ENCODE data around the gene CBX6.
"Not testable (repeated sequence)": the region's sequence is repeated elsewhere in the genome, so short reads cannot be mapped to it uniquely, and the experiment has no call there.

CBX6 gene

GRCh38 chr22:38861170-38861876, 10.7 kb downstream of the CBX6 start:
- DNase-seq, result no peak

DNA sequence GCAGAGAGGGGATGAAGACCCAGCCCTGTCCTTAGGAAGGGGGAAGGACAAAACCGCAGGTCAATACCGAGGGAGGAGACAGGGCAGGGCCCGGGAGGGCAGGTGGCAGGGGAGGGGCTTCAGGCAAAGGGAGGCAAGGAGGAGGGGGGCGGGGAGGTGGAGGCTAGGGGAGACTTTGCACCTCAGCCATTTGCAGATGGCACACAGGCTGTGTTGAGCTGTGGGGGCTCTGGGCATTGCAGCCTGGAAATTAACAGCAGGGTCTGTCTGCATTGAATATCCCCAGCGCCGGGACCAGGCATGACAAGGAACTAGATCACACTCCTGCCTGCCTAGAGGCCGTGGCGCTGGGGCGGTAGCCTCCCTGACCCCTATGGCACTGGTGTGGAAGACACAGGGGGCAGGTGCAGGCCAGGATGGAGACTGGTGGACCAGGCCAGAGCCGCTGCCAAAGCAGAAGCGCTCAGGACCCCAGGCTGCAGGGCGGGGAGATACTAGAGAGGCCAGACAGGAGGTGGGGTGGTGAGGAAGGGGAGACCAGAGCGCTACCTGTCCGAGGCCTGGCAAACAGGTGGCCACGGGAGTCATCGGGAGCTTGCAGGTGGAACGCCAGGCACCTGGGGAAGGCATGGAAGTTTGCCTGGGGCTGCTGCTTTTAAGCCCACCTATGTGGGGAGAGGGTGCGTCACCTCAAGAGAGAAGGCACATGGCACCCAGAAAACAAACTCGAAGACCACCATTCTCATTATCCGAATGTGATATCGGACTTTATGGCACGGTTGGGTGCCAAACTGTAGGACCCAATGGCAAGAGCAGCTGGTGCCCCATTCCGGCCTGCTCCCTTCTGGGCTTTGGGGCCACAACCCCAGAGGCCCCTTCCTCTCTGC, 11.5 kb downstream of the CBX6 start:
- no peak for DNase-seq

GRCh38 chr22:38859581-38860282, 12.3 kb downstream of the CBX6 start:
- no peak for DNase-seq

DNA sequence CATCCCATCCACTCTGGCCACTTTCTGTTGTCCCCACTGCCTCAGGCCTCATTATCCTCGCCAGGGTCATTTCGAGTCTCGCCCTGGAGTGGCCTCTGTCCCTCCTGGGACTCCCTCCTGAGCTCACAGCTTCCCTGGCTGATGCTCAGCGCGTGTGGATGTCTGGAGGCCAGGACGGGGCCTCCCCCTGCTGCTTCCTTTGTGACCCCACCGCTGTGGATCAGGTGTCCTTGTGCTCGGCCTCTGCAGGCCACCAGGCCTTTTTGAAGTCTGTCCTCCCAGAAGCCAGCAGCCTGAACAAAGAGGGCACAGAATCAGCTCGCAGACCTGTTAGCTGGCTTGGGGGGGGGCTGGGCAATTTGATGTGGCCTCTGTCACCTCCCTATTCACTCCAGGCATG, 13.5 kb downstream of the CBX6 start:
- no peak for DNase-seq

DNA sequence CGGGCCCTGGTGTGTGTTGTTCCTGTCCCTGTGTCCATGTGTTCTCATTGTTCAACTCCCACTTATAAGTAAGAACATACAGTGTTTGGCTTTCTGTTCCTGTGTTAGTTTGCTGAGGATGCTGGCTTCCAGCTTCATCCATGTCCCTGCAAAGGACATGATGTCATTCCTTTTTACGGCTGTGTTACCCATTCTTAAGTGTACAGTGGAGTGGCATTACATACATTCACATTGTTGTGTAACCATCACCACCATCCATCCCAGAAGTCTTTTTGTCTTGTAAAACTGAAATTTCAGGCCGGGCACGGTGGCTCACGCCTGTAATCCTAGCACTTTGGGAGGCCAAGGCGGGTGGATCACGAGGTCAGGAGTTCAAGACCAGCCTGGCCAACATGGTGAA, 17.5 kb downstream of the CBX6 start:
- DNase-seq, result not testable (repeated sequence)

DNA sequence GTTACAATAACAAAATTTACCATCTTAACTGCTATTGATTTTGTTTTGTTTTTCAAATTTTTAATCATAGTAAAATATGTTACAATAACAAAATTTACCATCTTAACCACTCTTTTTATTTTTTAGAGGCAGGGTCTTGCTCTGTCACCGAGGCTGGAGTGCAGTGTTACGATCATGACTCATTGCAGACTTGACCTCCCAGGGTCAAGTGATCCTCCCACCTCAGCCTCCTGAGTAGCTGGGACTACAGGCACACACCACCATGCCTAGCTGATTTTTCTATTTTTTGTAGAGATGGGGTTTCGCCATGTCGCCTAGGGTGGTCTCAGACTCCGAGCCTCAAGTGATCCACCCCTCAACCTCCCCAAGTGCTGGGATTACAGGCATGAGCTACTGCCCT, 18.1 kb downstream of the CBX6 start:
- not testable (repeated sequence) for DNase-seq

- no peak for DNase-seq
Measured at GRCh38 chr22:38853196-38853651, 18.8 kb downstream of the CBX6 start.

- DNase-seq, result no peak
Measured at GRCh38 chr22:38852522-38852921, 19.5 kb downstream of the CBX6 start.

GRCh38 chr22:38850941-38851849, 20.8 kb downstream of the CBX6 start:
- DNase-seq, result no peak

- no peak for DNase-seq
Measured at GRCh38 chr22:38850399-38850798, 21.6 kb downstream of the CBX6 start.

DNA sequence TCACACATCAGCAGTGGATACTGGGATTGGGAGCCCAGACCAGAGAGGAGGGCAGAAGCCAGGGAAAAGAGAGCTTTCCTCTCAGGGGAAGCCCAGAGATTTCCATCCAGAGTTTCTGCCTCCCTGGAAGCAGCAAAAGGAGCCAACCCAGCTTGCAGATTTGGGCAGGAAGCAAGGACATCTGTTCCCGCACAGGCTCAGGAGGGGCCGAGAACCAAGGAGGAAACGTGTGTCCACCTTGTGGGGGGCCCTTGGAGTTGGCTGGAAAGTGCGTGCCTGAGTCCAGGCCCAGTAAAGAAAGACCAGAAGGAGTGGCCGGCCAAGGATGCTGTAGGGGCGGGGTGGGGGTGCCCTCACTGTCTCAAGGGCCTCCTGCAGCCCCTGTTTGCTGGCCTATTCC, 22.2 kb downstream of the CBX6 start:
- no peak for DNase-seq

GRCh38 chr22:38846412-38846811, 25.6 kb downstream of the CBX6 start:
- DNase-seq, result no peak

GRCh38 chr22:38845004-38845740, 26.8 kb downstream of the CBX6 start:
- no peak for DNase-seq

GRCh38 chr22:38844315-38845003, 27.6 kb downstream of the CBX6 start:
- peak in 1 of 4 experiments; percentile 18 for DNase-seq

DNA sequence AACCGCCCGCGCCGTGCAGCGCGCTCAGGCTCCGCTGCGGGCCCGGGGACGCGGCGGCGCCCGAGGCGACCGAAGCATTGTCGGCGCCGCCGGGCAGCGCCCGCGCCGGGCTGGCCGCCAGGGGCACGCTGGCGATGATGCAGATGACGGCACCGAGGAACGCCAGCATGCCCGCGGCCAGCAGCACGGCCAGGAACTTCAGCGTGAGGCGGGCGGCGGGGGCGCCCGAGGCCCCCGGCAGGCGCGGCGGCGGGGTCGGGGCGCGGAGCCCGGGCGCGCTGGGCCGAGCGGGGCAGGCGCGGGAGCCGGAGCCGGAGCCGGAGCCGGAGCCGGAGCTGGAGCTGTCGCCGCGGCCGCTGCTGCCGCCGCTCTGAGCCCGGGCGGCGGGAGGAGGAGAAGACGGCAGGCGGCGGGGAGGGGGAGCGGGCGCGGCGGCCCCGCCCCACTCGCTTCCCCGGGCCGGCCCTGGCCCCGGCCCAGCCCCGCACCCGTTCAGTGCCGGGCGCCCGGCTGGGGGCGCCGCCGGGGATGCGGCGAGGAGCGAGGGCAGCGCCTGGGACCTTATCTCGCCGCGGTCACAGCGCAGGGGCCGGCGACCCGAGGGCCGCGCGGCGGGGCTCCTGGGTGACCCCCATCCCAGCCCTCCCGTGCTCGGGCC, 28.2 kb downstream of the CBX6 start, which contains the start of gene NPTXR:
Gene NPTXR (minus strand): TSS at position 372 of the 658 bp plus-strand sequence.
- peak; percentile 54 to 83 (median 66) for DNase-seq

DNA sequence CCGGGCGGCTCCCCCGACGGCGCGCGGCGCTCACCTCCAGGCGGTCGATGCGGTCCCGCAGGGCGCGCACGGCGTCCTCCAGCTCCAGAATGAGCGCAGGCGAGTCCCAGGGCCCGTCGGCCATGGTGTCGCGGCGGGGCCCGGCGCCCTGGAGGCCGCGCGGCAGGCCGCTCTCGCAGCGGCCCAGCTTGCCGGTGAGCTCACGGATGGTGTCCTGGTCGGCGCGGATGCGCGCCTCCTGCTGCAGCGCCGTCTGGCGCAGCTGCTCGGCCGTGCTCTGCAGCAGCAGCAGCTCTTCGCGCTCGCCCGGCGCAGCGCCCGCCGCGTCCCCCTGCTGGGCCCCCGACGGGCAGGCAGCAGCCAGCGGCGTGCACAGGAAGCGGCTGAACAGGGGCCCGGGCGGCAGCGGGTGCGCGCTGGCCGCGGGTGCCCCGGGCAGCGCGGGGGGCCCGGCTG, 28.8 kb downstream of the CBX6 start:
- DNase-seq, result peak; percentile 42 to 80 (median 62)

GRCh38 chr22:38842512-38843200, 29.4 kb downstream of the CBX6 start:
- DNase-seq, result no peak

DNA sequence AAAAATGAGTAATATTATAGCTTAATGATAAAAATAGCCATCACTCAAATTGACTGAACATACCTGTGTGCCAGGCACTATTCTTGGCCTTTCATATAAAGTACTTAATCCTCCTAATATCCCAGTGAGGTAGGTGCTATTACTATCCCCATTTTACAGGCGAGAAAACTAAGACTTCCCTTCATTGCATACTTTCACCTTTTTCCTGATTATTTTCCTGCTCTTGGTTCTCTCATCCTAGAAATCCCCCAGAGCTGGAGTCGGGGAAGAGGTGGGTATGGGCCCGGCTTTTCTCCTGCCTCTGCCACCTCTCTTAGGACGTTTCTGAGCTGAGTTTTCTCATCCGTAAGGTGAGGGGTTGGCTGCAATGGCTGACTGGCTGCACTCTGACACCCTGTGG, 30.4 kb downstream of the CBX6 start:
- no peak for DNase-seq

DNA sequence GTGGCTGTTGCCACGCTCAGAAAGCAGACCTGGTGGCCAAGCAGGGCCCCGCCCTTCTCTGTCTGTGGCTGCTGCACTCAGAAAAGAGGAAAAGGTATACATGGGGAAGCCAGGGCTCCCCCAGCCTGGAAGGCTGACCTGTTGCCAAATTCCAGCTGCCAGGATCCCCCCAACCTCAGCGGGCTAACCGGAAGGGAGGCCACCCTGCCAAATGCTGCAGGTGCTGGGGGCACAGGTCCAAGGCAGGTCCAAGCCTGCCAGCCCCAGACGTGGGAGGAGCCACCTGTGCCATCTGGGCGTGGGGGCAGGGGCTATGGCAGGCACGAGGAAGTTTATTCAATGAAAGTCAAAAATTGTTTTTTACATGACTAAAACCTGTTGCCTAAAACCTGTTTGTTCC, 30.8 kb downstream of the CBX6 start:
- DNase-seq, result no peak

Measured in suppressor macrophage (primary cell).